Amniotic epithelial cell (primary cell): ENCODE measurements around the gene CLIC5.

ENCODE experiments used
- DNase-seq: peaks from one replicate; pipeline ENCODE4 v3.0.0-alpha.2; 2010; ENCODE audit warnings: low read depth

Gene CLIC5

DNA sequence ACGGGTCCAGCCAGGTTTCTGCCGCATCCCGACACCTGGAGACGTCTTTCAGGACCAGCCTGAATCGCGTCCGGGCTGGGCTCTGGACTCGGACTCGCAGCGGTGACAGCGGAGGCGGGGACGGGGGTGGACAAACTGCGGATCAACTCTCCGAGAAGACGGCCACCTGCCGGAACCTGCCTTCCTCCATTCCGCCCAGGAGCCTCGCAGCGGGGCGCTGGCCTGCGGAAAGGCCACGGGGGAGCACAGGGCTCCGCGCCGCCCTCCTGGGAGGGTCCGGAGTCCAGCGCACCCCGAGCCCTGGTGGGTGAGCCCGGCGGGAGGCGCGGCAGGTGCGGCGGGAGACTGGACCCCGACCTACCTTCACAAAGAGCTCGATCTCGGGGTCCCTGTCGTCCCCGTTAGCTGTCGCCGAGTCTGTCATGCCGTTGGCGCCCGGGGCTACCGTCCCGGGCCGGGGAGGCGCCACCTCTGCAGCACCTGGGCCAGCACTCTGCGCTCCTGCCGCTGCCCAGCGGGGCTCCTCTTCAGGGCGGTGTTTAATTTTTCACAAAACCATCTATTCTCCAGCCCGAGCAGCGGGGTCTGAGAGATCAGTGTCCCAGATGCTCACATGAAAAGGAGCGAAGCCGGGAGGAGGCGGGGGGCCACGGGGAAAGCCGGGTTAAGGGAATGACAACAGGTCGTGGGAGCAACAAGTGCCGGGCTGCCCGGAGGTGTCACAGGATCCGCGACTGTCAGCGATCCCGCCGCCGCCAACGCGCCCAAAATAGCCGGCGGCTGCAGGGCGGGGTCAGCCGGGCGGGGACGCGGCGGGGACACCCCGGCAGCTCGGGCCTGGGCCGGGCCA lies at the start of gene CLIC5:
CLIC5 (minus strand) TSS at position 742 of the 850 bp plus-strand sequence; CDS start at position 424, 318 bp downstream.
- no peak for DNase-seq

DNA sequence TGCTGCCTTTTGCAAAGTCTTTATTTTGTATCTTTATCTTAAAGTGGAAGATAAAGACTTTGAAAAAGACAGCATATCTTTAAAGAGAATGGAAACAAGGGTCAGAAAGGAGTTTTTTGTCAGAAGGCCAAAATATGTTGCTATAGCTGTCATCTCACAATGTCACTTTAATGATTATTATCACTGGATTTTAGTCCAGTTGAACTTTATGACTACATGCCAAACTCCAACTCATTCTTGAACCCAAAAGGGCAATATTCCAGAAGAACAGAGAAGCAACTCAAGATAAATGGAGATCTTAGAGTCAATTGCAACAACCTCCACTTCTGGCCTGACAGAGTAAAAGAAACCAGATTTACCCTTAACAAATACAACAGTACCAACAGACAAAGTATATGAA lies 47.3 kb upstream of the CLIC5 start:
- no peak for DNase-seq

DNA sequence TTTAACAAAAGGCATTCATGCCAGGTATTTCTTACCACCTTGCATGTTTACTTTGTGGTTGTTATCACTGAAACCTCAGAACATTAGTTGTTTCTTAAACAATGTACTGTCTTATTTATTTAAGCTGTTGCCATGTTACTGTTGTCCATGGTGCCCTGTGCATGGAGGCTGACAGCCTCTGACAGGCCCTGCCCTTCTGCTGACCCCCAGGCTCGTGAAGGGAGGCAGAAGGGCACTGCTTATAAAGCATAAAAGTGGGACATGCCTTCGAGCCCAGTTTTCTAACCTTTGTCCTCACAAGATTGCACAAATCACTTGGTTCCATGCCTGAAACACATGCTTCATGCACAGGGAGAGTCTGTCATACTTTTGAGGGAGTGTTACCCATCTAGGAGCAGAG lies 46.7 kb upstream of the CLIC5 start:
- peak; percentile 16 for DNase-seq

DNA sequence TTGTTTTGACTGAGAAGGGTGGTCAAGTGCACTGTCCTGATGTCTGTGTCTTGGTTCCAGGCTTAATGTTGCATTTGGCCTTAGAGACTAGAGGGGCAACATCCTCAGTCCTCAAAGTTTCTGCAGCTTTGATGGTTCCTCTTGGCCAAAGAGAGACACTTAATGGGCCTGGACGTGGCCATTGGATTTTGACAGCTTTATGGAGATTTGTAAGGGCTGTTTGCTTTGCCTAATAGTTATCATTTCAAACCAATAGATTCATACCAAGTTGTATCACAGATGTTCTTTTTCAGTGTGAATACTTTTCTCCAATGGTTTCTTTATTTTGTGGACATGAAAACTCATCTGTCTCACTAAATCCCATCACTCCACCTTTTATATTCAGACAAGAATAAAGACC lies 45.8 kb upstream of the CLIC5 start:
- DNase-seq = no peak

DNA sequence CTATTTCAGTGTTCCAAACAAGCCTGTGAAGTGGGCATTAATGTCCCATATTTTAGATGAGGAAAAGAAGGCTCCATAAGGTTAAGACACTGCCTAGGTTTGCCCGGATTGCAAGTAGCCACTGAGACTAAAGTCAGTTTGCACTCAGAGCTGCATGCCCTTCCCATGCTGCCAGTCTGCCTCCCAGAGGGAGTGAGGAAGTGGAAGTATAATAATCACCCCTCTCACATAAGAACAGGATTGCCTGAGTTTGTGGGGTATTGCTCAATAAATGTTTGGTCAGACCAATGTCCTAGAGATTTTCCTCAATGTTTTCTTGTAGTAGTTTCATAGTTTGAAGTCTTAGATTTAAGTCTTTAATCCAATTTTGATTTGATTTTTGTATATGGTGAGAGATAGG lies 43.9 kb upstream of the CLIC5 start:
- peak; percentile 46 for DNase-seq

DNA sequence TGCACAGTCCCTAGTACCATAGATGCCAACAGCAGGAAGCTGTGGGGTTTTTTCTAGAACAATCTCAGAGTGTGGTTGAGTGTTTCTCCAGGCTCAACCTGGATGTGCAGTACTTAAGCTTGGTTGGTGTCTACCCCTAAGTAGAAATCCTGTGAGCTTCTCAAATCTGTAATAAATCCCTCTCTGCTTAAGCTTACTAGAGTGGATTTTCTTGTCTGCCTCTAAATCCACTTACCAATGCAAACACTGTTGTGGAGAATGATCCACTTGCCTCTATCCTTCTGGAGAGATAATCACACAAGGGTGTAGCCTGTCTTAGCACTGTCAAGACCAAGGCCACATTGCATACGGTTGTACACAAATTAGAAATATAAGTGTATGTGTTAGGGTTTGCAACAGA lies 43.3 kb upstream of the CLIC5 start:
- no peak for DNase-seq

DNA sequence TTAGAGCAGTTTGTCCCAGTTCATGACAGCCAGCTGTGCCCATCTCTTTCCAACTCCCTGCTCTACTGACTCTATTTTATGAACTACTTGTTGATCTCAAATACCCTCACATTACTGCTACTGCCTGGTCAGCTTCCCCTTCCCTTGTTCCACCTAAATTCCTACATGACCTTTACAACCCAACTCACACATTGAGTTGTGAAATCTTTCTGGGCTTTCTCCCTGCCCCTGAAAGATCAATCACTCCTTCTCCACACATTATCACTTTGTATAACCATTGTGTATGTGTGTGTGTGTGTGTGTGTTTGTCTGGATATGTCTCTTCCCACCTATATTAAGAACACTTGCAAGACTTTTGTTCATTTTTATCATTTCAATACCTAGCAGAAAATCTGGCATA lies 42.1 kb upstream of the CLIC5 start:
- DNase-seq = no peak

DNA sequence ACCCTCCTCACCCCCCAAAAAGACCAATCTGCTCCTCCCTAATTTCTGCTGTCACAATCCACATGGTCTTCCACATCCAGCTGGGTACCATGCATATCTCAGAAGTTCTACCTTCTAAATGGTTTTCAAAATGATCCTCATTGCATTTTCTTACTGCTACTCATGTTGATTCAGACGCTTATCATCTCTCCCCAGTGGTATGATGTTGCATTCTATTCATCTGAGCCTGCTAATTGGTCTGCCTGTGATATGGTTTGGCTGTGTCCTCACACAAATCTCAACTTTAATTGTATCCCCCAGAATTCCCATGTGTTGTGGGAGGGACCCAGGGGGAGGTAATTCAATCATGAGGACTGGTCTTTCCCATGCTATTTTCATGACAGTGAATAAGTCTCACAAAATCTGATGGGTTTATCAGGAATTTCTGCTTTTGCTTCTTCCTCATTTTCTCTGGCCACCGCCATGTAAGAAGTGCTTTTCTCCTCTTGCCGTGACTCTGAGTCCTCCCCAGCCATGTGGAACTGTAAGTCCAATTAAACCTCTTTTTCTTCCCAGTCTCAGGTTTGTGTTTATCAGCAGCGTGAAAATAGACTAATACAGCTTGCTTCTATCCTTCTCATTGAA lies 41.4 kb upstream of the CLIC5 start:
- DNase-seq = peak; percentile 33

DNA sequence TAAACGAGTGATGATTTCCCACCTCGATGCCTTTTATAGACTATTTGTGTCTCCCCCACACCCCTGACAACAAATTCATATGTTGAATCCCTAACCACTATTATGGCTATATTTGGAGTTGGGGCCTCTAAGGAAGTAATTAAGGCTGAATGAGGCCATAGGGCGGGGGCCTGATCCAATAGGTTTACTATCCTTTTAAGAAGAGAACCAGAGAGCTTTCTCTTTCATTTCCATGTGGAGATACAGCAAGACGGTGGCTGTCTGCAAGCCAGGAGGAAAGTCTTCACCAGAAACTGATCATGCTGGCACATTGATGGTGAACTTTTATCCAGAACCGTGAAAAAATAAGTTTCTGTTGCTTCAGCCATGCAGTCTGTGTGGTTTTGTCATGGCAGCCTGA lies 38.9 kb upstream of the CLIC5 start:
- no peak for DNase-seq

DNA sequence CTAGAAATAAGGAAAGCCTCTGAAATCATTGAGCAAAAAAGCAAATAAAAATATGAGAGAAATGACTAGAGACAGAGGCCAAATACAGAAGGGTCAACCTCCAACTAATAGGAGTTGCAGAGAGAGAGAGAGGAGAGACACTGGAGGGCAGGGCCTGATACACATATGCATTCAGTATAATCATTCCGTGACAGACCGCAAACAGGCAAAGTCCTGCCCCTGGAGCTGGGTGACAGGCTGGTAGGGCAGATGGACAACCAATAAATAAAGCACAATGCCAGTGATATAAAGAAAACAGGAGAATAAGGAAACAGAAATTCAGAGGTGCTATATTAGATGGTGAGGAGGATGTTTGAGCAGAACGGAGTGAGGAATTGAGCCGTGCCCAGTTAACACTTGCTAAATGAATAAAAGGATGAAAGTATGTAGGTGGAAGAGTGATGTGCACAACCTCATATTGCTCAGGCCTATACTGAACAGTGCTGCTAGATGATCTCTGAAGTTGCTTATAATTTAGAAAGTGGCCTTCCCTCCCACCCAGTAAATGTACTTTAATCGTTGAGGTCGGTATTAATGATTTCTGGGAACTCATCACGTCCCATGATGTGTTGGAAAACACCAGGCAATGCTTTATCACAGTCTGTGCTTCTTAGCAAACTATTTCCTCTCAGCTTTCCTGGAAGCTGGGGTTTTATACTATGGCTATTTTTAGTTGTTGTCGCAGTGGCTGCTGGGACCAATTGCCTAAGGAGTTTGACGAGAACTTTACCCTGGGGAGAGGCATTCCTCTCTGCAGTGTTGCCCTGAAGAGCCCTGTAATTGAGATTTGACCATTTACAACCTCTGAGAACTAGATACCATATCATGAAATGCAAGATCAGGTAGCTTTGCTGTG lies 37.6 kb upstream of the CLIC5 start:
- no peak for DNase-seq

DNA sequence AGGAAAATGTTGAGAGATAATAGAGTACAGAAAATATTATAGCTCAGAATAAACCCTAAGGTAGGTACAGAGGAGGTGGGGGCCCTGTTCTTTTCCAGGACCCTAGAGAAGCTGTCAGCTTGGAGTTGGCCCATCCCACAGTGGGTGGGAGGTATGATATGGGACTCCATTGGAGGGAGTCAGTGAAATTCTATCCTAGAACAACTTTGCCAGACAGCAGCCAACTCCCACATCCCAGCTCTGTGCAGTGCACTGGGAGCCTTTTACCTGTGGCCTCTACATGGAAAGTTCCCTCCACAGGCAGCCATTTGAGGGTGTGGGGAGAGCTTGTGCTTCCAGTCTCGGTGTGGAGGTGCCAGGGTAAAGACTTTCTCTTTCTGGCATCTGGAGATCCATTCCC lies 36.8 kb upstream of the CLIC5 start:
- no peak for DNase-seq

DNA sequence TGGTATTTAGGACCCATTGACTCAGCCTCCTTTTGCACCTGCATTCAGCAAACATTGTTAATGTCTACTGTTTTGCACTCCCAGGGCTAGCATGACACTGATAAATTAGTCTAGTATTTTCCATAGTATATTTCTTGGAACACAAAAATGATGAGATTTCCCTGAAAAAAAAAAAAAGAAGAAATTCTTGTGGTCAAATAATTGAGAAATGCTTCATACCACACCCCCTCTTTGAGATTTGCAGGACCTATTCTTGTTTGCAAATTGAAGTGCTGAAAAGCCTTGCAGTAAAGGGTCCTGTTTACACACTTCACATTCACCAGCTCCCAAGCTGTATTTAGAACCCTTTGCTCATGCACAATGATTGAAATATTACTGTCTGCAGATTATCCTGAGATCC lies 36.3 kb upstream of the CLIC5 start:
- DNase-seq = peak; percentile 64

DNA sequence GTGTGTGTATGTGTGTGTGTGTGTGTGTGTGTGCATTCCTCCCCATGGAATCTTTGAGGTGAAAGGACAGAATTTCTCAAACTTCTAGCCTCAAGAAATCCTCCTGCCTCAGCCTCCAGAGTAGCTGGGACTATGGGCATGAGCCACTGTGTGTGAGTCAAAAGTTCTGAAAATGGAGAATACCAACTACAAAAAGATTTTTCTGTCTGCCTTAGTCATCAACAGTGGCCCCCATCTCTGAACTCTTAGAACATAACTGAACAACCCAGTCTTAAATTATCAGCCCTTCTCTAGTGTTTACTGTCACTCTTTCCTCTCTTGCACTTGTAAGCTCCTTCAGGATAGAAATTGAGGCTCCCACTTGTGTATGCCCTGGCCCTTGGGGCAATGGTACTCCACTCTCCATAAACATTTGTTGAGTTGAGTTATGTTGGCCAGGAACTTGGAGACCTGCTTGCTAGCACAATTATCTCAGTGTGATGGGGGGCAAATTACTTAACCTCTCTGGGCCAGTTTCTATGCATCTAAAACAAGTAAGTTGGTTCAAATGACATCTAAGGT lies 35.3 kb upstream of the CLIC5 start:
- DNase-seq = no peak

DNA sequence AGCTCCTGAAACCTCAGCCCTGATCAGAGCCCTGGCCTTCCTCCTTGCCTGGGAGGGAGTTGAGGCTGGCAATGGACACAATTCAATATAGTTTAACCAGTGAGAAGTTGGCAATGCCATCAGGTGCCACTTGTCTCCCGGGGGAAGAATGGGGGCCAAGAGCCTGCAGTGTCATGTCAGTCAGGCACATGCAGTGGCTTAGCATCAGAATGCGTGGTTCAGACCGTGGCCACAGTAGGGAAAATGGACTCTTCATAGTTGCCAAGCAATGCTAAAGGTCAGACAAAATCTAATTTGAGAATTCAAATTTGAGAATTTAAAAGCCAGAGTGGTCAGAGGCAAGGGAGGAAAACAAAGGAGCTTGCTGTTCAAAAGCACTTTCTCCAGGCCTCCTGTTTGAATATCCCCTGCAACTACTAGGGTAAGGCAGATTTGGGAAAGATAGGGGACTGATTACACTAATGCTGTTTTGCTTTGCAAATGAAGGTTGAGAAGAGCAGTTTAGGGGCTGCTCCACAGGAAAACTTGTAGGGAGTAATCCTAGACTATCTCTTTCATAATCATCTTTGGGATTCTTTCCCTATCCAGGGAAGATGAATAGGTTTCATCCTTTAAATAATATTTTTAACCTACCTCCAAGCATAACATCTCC lies 33.1 kb upstream of the CLIC5 start:
- DNase-seq = no peak

DNA sequence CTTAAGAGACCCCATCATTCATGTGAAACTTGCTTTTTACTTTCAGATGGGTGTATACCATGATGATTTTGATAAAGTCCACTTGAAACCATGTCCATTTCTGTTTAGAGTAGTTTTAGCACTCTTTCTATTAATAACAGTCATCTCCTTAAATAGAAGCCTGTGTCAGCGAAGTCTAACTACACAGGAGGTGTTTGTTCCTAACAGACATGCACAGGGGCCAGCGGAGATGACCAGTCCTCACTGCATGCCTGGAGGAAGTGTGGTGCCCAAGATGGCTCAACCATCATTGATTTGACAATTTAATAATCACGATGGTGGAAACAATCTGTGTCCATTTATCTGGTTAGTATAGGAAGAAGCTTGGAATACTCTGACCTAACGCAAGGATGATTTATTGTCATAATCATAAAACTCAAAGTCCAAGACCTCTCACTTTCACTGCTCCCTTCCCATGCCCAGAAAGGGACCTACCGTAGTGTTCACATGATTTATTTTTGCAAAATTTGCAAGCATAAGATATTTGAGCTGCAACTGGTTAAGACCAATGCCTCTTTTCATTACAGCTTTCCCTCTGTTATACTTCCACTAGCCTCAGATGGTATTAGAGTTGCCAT lies 31.0 kb upstream of the CLIC5 start:
- no peak for DNase-seq

DNA sequence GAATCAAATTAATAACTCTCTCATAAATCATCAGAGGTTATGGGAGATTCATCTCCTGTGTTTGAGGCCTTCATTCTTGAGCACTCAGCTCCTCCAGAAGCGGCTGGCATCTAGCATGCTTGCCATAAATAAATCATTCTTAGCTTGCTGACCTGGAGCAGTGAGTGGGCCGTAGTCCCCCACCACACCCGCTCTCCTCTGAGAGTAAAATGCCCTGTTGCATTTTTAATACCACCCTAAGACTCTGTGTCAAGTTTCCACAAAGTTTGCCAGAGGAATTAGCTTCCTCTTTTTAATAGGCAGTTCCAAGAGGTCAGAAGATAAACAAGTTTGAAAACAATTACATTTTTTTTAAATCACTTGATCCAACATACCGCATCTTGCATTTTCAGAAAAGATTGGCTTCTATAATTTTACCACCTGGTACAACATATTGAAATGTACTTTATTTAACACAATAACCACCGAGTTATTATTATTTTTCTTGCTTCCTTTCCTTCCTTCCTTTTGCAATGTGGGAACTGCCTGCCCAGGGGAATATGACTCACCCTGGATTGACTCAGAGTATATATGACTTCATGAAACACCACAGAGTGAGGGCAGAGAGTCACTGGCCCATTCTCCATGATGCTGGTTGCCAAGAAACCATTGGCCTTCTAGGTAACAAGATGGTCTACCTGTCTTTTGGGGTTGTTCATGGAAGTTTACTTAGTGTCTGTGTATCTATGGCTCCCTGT lies 29.4 kb upstream of the CLIC5 start:
- peak; percentile 89 for DNase-seq

DNA sequence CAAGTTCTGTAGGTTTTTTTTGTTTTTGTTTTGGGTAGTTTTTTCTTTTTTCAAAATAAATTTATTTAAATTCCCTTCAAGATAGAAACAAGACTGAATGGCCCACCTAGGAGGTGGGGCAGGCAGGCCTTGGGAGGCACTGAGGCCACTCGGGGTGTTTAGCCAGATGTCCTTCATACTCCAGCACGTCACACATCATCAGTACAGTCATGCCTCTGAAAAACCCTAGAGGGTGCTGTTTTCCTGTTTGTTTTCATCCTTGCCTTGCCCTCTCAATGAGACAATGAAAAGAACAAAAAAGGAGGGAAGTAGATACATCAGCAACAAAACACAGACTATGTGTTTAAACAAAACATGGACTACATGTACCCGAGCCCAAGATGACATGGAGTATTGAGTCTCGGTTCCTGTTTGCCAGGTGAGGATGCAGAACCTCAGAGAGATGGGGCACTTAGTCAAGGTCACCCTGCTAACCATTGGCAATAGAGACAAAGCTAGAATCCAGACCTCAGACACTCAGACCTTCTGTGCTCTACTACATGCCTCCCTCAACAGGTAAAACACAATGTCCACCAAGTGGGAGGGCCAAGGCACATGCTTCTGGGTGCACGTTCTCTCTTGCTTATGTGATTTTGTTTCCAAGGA lies 26.8 kb upstream of the CLIC5 start:
- peak; percentile 65 for DNase-seq

DNA sequence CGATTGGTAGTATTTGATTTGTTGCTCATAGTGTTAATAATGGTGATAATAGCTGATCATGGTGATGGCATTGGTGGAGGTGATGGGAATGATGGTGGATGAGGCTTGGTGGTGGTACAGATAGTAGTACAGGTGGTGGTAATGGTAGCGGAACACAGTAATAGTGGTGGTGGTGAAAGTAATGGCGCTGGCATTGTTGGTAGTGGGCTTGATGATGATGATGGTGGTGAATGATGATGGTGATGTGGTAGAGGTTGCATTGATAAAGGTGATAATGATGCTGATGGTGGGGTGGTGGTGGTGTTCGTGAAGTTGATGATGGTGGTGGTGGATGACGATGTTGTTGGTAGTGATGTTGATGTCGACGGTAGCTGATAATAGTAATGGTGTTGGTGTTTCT lies 24.6 kb upstream of the CLIC5 start:
- no peak for DNase-seq

DNA sequence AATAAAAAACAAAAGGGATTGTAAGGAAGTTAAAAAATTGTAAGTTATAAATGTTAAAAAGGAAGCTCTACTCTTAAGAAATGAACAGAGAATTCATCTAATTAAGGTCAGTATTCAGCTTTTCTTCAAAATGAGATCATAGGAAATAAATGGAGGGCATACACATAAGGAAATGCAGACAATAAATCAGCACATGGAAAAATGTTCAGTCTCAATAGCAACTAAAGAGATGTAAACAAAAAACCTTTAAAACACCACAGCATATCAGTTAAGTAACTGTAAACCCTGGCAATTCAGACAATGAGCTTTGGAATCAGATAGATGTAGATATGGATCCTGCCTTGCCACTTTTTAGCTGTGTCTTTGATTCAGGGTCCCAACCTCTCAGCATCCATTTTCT lies 24.0 kb upstream of the CLIC5 start:
- no peak for DNase-seq

DNA sequence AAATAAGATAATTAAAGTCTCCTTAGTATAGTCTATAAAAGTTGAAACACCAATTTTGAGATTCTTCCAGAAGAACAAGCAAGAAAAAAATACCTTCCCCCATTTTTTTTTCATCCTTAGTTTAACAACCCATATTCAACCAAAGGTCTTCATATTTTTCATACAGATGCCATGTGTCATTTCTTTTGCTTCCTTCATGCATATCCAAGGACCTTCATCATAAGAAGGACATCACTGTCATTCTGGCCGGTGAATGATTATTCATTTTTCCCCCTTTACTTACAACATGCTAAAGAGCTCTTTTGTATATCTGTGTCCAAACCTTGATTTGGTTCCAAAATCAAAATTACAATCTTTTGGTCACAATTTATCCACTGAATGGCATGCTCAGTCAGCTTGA lies 21.3 kb upstream of the CLIC5 start:
- no peak for DNase-seq
